Measurements from ENCODE around the gene PDZK1IP1. TPM values are rescaled to one million over a fixed set of nuclear protein-coding genes. Genes with fewer than 3 reads are reported as not detected.
A peak's percentile ranks its signal among the peaks of the same experiment; 100 is the strongest.
"Not testable (repeated sequence)": the region's sequence is repeated elsewhere in the genome, so short reads cannot be mapped to it uniquely, and the experiment has no call there.

The PDZK1IP1 gene
- total RNA-seq, 1 experiment from 2014 or later: not detected

DNA sequence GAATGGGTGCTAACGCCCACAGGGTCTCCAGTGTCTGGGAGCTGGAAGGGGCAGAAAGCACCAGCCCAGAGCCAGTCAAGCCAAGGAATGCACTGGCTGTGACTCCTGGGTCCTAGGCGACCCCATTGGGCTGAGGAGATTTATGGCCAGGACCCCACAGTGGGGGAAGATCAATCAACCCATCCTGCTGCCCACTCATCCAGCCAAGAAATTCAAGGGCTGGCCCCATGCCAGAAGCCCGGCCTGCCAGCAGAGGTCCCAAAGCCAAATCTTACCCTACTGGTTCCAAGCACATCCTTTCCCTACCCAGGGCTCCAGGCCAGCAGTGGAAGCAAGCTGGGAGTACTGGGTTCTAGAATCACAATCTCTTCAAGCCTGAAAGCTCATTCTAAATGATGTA, 6.8 kb upstream of the PDZK1IP1 start:
- DNase-seq (ENCODE audit: low read depth): no peak

- DNase-seq (ENCODE audit: low read depth): not testable (repeated sequence)
Observed at GRCh38 chr1:47195981-47196380, 6.1 kb upstream of the PDZK1IP1 start.

- DNase-seq (ENCODE audit: low read depth): no peak
Observed at GRCh38 chr1:47194311-47194710, 4.5 kb upstream of the PDZK1IP1 start.

- DNase-seq (ENCODE audit: low read depth): not testable (repeated sequence)
Observed at GRCh38 chr1:47193496-47193895, 3.7 kb upstream of the PDZK1IP1 start.

- DNase-seq (ENCODE audit: low read depth): peak; percentile 75
Observed at GRCh38 chr1:47192458-47193384, 2.9 kb upstream of the PDZK1IP1 start.

- DNase-seq (ENCODE audit: low read depth): no peak
Observed at GRCh38 chr1:47191940-47192457, 2.2 kb upstream of the PDZK1IP1 start.

GRCh38 chr1:47190857-47191256, 1.0 kb upstream of the PDZK1IP1 start:
- DNase-seq (ENCODE audit: low read depth): no peak

- no peak for DNase-seq (ENCODE audit: low read depth)
Observed at GRCh38 chr1:47190509-47190855, 646 bp upstream of the PDZK1IP1 start.

GRCh38 chr1:47188791-47189785, 748 bp downstream of the PDZK1IP1 start:
- DNase-seq (ENCODE audit: low read depth): no peak

GRCh38 chr1:47187926-47188250, 1.9 kb downstream of the PDZK1IP1 start:
- DNase-seq (ENCODE audit: low read depth): no peak

- DNase-seq (ENCODE audit: low read depth): no peak
Observed at GRCh38 chr1:47187231-47187925, 2.5 kb downstream of the PDZK1IP1 start.

- no peak for DNase-seq (ENCODE audit: low read depth)
Observed at GRCh38 chr1:47186267-47187185, 3.3 kb downstream of the PDZK1IP1 start.

DNA sequence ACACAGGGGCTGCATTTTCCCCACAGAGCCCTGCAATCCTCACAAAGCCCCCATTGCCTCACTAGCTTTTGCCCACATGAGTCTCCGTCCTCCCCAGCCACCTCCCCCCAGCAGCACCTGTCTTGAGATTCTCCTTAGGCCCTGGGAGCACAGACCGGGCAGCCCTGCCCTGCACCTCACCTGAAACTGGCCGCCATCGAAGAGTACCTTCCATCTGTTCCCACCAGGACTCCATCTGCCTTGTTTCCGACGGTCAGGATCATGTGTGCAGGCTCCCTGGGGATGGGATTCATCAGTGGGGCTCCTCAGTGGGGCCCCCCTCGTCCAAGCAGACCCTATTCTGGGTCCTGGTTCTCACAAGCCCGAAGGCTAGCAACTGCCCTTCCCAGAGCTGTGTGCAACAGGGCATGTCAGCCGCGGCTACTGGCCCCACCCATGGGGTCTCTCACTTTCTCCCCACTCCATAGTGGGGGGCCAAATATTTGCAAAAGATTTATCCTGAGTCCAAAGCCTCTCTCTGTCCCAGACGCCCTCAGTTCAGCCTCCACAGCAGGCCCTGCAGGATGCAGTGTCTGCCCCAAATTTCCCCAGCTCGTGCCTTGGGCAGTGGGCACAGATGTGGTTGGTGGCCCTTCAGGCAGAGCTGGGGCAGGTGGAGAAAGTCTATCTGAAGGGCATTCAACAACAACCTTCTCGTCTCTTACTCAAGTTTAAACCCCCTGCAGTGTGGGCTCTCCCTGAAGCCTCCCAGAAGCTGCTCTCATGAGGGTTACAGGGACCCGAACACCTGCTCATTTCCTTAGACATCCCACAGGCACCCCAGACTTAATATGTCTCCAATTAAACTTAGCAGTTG, 4.8 kb downstream of the PDZK1IP1 start:
- DNase-seq (ENCODE audit: low read depth): no peak

DNA sequence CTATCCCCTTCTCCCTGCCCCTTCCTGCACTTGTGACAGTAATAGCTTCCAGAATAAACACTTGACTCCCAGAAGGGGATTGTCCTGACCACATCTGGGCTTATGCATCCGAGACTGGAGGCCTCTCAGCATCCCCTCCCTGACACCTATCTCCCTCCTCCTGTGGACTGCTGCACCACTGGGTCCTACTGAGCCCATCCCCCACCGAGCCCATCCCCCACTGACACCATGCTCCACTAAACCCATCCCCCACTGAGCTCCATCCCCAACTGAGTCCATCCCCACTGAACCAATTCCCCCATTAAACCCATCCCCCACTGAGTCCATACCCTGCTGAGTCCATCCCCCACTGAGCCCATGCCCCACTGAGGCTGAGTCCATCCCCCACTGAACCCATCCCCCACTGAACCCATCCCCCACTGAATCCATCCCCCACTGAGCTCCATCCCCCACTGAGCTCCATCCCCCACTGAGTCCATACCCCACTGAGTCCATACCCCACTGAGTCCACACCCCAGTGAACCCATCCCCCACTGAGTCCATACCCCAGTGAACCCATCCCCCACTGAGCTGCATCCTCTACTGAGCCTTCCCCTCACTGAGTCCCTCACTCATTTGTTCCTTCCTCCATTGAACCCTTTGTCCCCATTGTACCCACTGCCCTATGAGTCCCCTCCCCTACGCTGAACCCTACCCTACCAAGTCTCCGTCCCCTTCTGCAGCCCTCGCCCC, 5.6 kb downstream of the PDZK1IP1 start:
- peak; percentile 63 for DNase-seq (ENCODE audit: low read depth)

- no peak for DNase-seq (ENCODE audit: low read depth)
Observed at GRCh38 chr1:47183308-47184089, 6.3 kb downstream of the PDZK1IP1 start.

- no peak for DNase-seq (ENCODE audit: low read depth)
Observed at GRCh38 chr1:47182676-47183235, 7.1 kb downstream of the PDZK1IP1 start.

GRCh38 chr1:47181955-47182675, 7.7 kb downstream of the PDZK1IP1 start:
- DNase-seq (ENCODE audit: low read depth): peak; percentile 79

Data from Daoy (cell line).